ENCODE results near the gene MGME1.

The MGME1 gene

GRCh38 chr20:17964632-17965031, 4.2 kb upstream of the MGME1 start:
- no peak overlapping the region for H2BK15ac ChIP-seq (ENCODE audit: low read length)
- H2BK12ac ChIP-seq (ENCODE audit: low read length) = no peak overlapping the region
- H3K9ac ChIP-seq (ENCODE audit: low read depth, low read length, poor library complexity) = no peak overlapping the region
- no peak overlapping the region for H3K18ac ChIP-seq (ENCODE audit: low read length)
- peaks cover 3% of the 10 kb centered on the region for H3K79me1 ChIP-seq (ENCODE audit: low read depth, low read length)
- no peak overlapping the region for H4K91ac ChIP-seq (ENCODE audit: low read depth, low read length, poor library complexity)
- no peak overlapping the region for H3K4me2 ChIP-seq (ENCODE audit: insufficient read depth, low read length, poor library complexity, severe bottlenecking)
- H2BK120ac ChIP-seq (ENCODE audit: low read depth, low read length) = no peak overlapping the region
- no peaks in the 10 kb centered on the region for H3K9me3 ChIP-seq (replicated peaks in 1 of 2; ENCODE audit: control insufficient read depth in 2 of 2, insufficient read depth in 1 of 2, low read depth in 1 of 2, low read length in 2 of 2)
- no peak overlapping the region for H3K4ac ChIP-seq (ENCODE audit: low read length)
- no peak overlapping the region for H2AFZ ChIP-seq (ENCODE audit: low read length)
- WGBS, 2 donors (ENCODE audit: extremely low coverage in 2 of 2, insufficient read length in 2 of 2, insufficient replicate concordance in 1 of 2) = no CpG with 5 or more reads among the region's 3 CpGs
- H4K8ac ChIP-seq (ENCODE audit: low read depth, low read length) = no peak overlapping the region
- H3K27ac ChIP-seq (replicated peaks; ENCODE audit: low read length) = no peak overlapping the region
- H3K36me3 ChIP-seq (replicated peaks in 1 of 2; ENCODE audit: control insufficient read depth in 2 of 2, insufficient read depth in 2 of 2, low read length in 2 of 2) = peaks cover 2 to 67% of the 10 kb centered on the region in 2 donors
- H3K14ac ChIP-seq (ENCODE audit: low read length) = no peak overlapping the region
- no peak for DNase-seq (ENCODE audit: low spot score)
- peaks cover 11 to 18% of the 10 kb centered on the region in 2 donors for H3K4me1 ChIP-seq (ENCODE audit: control insufficient read depth in 2 of 2, insufficient read depth in 1 of 2, low read depth in 1 of 2, low read length in 2 of 2)
- no peak overlapping the region for H3K4me3 ChIP-seq (ENCODE audit: low read length in 2 of 2)
- H3K23ac ChIP-seq (ENCODE audit: low read depth, low read length, poor library complexity) = no peak overlapping the region
- H3K27me3 ChIP-seq (ENCODE audit: control insufficient read depth in 3 of 3, insufficient read depth in 3 of 3, low read depth in 1 of 3, low read length in 3 of 3) = no peaks in the 10 kb centered on the region
- H2AK5ac ChIP-seq (ENCODE audit: low read depth, low read length) = no peak overlapping the region
- H2BK5ac ChIP-seq (ENCODE audit: low read length) = no peak overlapping the region

GRCh38 chr20:17965042-17965697, 3.6 kb upstream of the MGME1 start:
- Histone ChIP-seq H3K4ac (ENCODE audit: low read length) (no peak overlapping the region), H2BK120ac (ENCODE audit: low read depth, low read length) (no peak overlapping the region), H3K79me1 (ENCODE audit: low read depth, low read length) (peaks cover 3% of the 10 kb centered on the region), H2BK12ac (ENCODE audit: low read length) (no peak overlapping the region), H2AK5ac (ENCODE audit: low read depth, low read length) (no peak overlapping the region), H3K9me3 (replicated peaks in 1 of 2; ENCODE audit: control insufficient read depth in 2 of 2, insufficient read depth in 1 of 2, low read depth in 1 of 2, low read length in 2 of 2) (no peaks in the 10 kb centered on the region), H3K36me3 (replicated peaks in 1 of 2; ENCODE audit: control insufficient read depth in 2 of 2, insufficient read depth in 2 of 2, low read length in 2 of 2) (peaks cover 0 to 65% of the 10 kb centered on the region in 2 donors), H2BK15ac (ENCODE audit: low read length) (no peak overlapping the region), H3K4me3 (ENCODE audit: low read length in 2 of 2) (peak overlapping the region in 1 of 2 donors; percentile 2), H4K91ac (ENCODE audit: low read depth, low read length, poor library complexity) (no peak overlapping the region), H3K27ac (replicated peaks; ENCODE audit: low read length) (no peak overlapping the region), H4K8ac (ENCODE audit: low read depth, low read length) (no peak overlapping the region), H3K23ac (ENCODE audit: low read depth, low read length, poor library complexity) (no peak overlapping the region), H2BK5ac (ENCODE audit: low read length) (no peak overlapping the region), H3K27me3 (ENCODE audit: control insufficient read depth in 3 of 3, insufficient read depth in 3 of 3, low read depth in 1 of 3, low read length in 3 of 3) (no peaks in the 10 kb centered on the region), H3K9ac (ENCODE audit: low read depth, low read length, poor library complexity) (no peak overlapping the region), H3K14ac (ENCODE audit: low read length) (no peak overlapping the region), H2AFZ (ENCODE audit: low read length) (no peak overlapping the region), H3K4me2 (ENCODE audit: insufficient read depth, low read length, poor library complexity, severe bottlenecking) (no peak overlapping the region), H3K4me1 (ENCODE audit: control insufficient read depth in 2 of 2, insufficient read depth in 1 of 2, low read depth in 1 of 2, low read length in 2 of 2) (peaks cover 8 to 18% of the 10 kb centered on the region in 2 donors), H3K18ac (ENCODE audit: low read length) (no peak overlapping the region)
- WGBS, 2 donors (ENCODE audit: extremely low coverage in 2 of 2, insufficient read length in 2 of 2, insufficient replicate concordance in 1 of 2) = no CpG with 5 or more reads among the region's 9 CpGs
- no peak for DNase-seq (ENCODE audit: low spot score)

- Histone ChIP-seq H3K9me3 (replicated peaks in 1 of 2; ENCODE audit: control insufficient read depth in 2 of 2, insufficient read depth in 1 of 2, low read depth in 1 of 2, low read length in 2 of 2) (no peaks in the 10 kb centered on the region), H3K23ac (ENCODE audit: low read depth, low read length, poor library complexity) (no peak overlapping the region), H2BK12ac (ENCODE audit: low read length) (no peak overlapping the region), H3K27me3 (ENCODE audit: control insufficient read depth in 3 of 3, insufficient read depth in 3 of 3, low read depth in 1 of 3, low read length in 3 of 3) (no peaks in the 10 kb centered on the region), H2AK5ac (ENCODE audit: low read depth, low read length) (no peak overlapping the region), H4K91ac (ENCODE audit: low read depth, low read length, poor library complexity) (no peak overlapping the region), H3K4me3 (ENCODE audit: low read length in 2 of 2) (peak overlapping the region; percentile 36 to 66), H3K27ac (replicated peaks; ENCODE audit: low read length) (no peak overlapping the region), H3K79me1 (ENCODE audit: low read depth, low read length) (peaks cover 3% of the 10 kb centered on the region), H3K36me3 (replicated peaks in 1 of 2; ENCODE audit: control insufficient read depth in 2 of 2, insufficient read depth in 2 of 2, low read length in 2 of 2) (peaks cover 0 to 67% of the 10 kb centered on the region in 2 donors), H3K4me1 (ENCODE audit: control insufficient read depth in 2 of 2, insufficient read depth in 1 of 2, low read depth in 1 of 2, low read length in 2 of 2) (peaks cover 5 to 12% of the 10 kb centered on the region in 2 donors), H3K14ac (ENCODE audit: low read length) (no peak overlapping the region), H4K8ac (ENCODE audit: low read depth, low read length) (no peak overlapping the region), H3K18ac (ENCODE audit: low read length) (no peak overlapping the region), H2BK5ac (ENCODE audit: low read length) (no peak overlapping the region), H3K4ac (ENCODE audit: low read length) (no peak overlapping the region), H2BK15ac (ENCODE audit: low read length) (no peak overlapping the region), H2AFZ (ENCODE audit: low read length) (no peak overlapping the region), H3K4me2 (ENCODE audit: insufficient read depth, low read length, poor library complexity, severe bottlenecking) (peak overlapping the region; percentile 43), H2BK120ac (ENCODE audit: low read depth, low read length) (no peak overlapping the region), H3K9ac (ENCODE audit: low read depth, low read length, poor library complexity) (no peak overlapping the region)
- DNase-seq (ENCODE audit: low spot score) = no peak
- no CpG with 5 or more reads among the region's 9 CpGs for WGBS, 2 donors (ENCODE audit: extremely low coverage in 2 of 2, insufficient read length in 2 of 2, insufficient replicate concordance in 1 of 2)
These were observed 2.1 kb upstream of the MGME1 start for GRCh38 chr20:17966432-17967310.
